Kidney (tissue), 14 donors: ENCODE results near the gene RPS6KA3. TPM values are rescaled to one million over a fixed set of nuclear protein-coding genes. Genes with fewer than 3 reads are reported as not detected.

Source experiments
- DNase-seq, 5 donors: peaks; one replicate each; pipeline ENCODE4 v3.0.0-alpha.2; 2013 to 2020
- FAIRE-seq: peaks from 2 replicates; lab custom pipeline; 2012; peaks lifted over from hg19 to GRCh38; lab: Jason Lieb, UNC
- H3K27ac ChIP-seq, 2 donors: one replicate each; pipeline ENCODE4 v1.7.0; 2013; ENCODE audit warnings: low read depth in 2 of 2, low read length in 2 of 2, inconsistent platforms in 1 of 2
- H3K27me3 ChIP-seq: one replicate; pipeline ENCODE4 v1.7.1; 2013; ENCODE audit warnings: low read length, inconsistent platforms; ENCODE audit not compliant: control insufficient read depth, insufficient read depth
- H3K36me3 ChIP-seq, 3 donors: one replicate each; pipeline versions ENCODE4 v1.7.0 to v1.7.1; 2013; ENCODE audit warnings: low read length in 3 of 3, control low read depth in 1 of 3, inconsistent platforms in 1 of 3; ENCODE audit not compliant: insufficient read depth in 3 of 3, control insufficient read depth in 2 of 3
- H3K4me1 ChIP-seq, 3 donors: one replicate each; pipeline versions ENCODE4 v1.7.0 to v1.7.1; 2013; ENCODE audit warnings: low read length in 3 of 3, inconsistent platforms in 1 of 3, low read depth in 1 of 3; ENCODE audit not compliant: control insufficient read depth in 2 of 3, insufficient read depth in 2 of 3
- H3K4me3 ChIP-seq, 3 donors: one replicate each; pipeline versions ENCODE4 v1.7.0 to v1.8.1; 2013; ENCODE audit warnings: low read length in 3 of 3, control low read depth in 1 of 3, inconsistent platforms in 1 of 3
- H3K9ac ChIP-seq, 3 donors: one replicate each; pipeline versions ENCODE4 v1.7.0 to v1.7.1; 2013; ENCODE audit warnings: low read length in 3 of 3, control low read depth in 1 of 3, inconsistent platforms in 1 of 3
- H3K9me3 ChIP-seq, 3 donors: one replicate each; pipeline versions ENCODE4 v1.7.0 to v1.7.1; 2013; ENCODE audit warnings: low read length in 3 of 3, control low read depth in 1 of 3, inconsistent platforms in 1 of 3; ENCODE audit not compliant: control insufficient read depth in 2 of 3, insufficient read depth in 1 of 3
- intact Hi-C: fragments of 100-400 bp; cut with DNase I; formaldehyde crosslinking; loops from one replicate; pipeline ENCODE4 v1.11.1; 2022
- polyA plus RNA-seq: library from polyadenylated mRNA; stranded (reverse); fragments of 350-450 nt; fragmentation: Illumina TruSeq; extraction: RNeasy Lipid Tissue Mini Kit (QIAGEN cat#74804); gene quantifications from one replicate; pipeline ENCODE4 v1.2.3, GENCODE V29; 2014; ENCODE audit warnings: low read depth, low replicate concordance; ENCODE audit not compliant: insufficient read depth
- total RNA-seq: library from RNA; stranded (reverse); fragmentation: NEBNext Ultra II Directional; extraction: Animal tissue kit (Norgen Biotek cat#: 25700); gene quantifications from one replicate; pipeline ENCODE4 v1.2.1, GENCODE V29; 2021
- TF ChIP-seq, protein P1 (sequence below): IDR thresholded peaks from 3 replicates; pipeline ENCODE4 v1.5.1; 2012; ENCODE audit warnings: mild to moderate bottlenecking, moderate library complexity, borderline replicate concordance; ENCODE audit not compliant: insufficient read depth; ENCODE audit errors: extremely low read depth
- donor health status: control.
- donor health status: control.
- donor health status: control.
- donor health status: control.
- donor health status: control.
- donor health status: DM: yes; HTN: yes; CAD: no.
- donor health status: Normal renal cell carcinoma (clear cell type).

RPS6KA3 gene
- total and polyA plus RNA-seq, 2 donors from 2014 or later, result 9.9 to 42.8 TPM

DNA sequence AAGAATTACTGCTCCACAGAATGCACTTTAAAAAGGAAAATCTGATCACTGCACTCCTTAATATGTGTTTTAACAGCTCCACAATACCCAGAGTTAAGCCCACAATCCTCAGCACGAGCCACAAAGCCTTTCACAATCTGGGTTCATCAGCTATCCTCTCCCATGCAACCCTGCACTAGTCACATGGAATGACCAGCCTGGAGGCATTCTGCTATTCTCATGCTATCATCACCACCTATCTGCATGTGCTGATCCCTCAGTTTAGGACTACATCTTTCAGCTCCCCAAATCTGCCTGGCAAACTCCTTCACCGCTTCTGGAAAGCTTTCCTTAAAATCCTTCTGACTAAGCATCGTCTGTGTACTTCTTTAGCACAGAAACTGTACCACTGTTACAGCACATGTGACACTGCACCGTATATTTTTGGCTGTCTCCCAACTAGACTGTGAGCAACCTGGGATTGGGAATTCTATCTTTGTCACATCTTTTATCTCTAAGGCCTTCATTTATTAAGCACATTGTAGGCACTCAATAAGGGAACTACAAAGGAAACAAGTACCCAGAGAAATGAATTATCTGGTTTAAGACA is 106.8 kb downstream of the RPS6KA3 start:
- intact Hi-C loops, result no loop called here
- DNase-seq (no peak), FAIRE-seq (no peak)
- H3K36me3 ChIP-seq, result peaks cover 0 to 8% (median 8%) of the 10 kb centered on the region in 3 donors
- no peak overlapping the region for H3K27ac ChIP-seq
- H3K4me3 ChIP-seq, result no peak overlapping the region
- H3K9ac ChIP-seq, result no peak overlapping the region
- no peaks in the 10 kb centered on the region for H3K9me3 ChIP-seq
- peaks cover 15% of the 10 kb centered on the region for H3K27me3 ChIP-seq
- TF ChIP-seq, protein P1, sequence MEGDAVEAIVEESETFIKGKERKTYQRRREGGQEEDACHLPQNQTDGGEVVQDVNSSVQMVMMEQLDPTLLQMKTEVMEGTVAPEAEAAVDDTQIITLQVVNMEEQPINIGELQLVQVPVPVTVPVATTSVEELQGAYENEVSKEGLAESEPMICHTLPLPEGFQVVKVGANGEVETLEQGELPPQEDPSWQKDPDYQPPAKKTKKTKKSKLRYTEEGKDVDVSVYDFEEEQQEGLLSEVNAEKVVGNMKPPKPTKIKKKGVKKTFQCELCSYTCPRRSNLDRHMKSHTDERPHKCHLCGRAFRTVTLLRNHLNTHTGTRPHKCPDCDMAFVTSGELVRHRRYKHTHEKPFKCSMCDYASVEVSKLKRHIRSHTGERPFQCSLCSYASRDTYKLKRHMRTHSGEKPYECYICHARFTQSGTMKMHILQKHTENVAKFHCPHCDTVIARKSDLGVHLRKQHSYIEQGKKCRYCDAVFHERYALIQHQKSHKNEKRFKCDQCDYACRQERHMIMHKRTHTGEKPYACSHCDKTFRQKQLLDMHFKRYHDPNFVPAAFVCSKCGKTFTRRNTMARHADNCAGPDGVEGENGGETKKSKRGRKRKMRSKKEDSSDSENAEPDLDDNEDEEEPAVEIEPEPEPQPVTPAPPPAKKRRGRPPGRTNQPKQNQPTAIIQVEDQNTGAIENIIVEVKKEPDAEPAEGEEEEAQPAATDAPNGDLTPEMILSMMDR, result no peak
- H3K4me1 ChIP-seq, result no peaks in the 10 kb centered on the region

DNA sequence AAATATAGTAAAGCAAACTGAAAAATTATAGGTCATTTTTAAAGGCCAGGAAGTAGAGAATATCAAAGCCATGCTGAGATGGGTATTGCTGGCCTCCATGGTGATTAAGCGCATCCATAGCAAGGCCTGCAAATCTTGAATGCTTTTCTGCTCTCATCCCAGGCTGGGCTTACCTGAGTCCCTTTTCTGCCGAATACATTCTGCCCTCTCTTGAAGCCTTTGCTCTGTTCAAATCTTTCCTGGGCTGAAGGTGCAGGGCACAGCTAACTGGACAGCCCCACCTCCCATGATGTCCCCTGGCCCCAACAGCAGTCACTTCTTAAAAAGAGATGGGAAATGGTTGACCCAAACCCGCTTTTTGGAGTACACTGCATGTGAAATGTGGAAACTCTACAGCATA is 115.0 kb downstream of the RPS6KA3 start:
- no peak for DNase-seq
- H3K27ac ChIP-seq, result no peak overlapping the region
- peaks cover 20% of the 10 kb centered on the region for H3K27me3 ChIP-seq
- no peak overlapping the region for H3K9ac ChIP-seq
- no peak for FAIRE-seq
- no peaks in the 10 kb centered on the region for H3K4me1 ChIP-seq
- peaks cover 0 to 8% (median 8%) of the 10 kb centered on the region in 3 donors for H3K36me3 ChIP-seq
- TF ChIP-seq, protein P1, result no peak
- intact Hi-C loops, result no loop called here
- H3K4me3 ChIP-seq, result no peak overlapping the region
- H3K9me3 ChIP-seq, result no peaks in the 10 kb centered on the region

DNA sequence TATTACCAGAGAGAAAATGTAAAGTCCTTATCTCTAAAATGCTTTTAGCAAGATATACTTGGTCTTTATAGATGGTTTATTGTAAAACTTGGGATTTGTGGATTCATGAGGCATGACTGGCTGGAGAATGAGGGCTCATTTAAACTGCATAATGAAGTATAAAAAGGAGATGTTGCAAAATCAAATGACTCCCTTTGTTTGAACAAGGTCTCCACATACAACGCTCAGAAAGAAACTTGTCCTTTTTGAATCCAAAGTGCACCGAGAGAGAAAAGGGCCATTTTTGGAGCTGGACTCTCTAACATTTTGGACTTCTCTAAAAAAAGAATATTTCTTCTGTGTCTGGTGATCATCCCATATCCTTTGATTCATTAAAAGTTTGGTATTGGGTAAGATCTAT is 117.4 kb downstream of the RPS6KA3 start:
- FAIRE-seq, result peak; percentile 19
- no peak overlapping the region for H3K4me3 ChIP-seq
- H3K4me1 ChIP-seq, result no peaks in the 10 kb centered on the region
- H3K9me3 ChIP-seq, result no peaks in the 10 kb centered on the region
- no peak overlapping the region for H3K9ac ChIP-seq
- no peaks in the 10 kb centered on the region for H3K36me3 ChIP-seq
- H3K27me3 ChIP-seq, result peaks cover 12% of the 10 kb centered on the region
- intact Hi-C loops, result no loop called here
- H3K27ac ChIP-seq, result no peak overlapping the region
- DNase-seq, result no peak
- TF ChIP-seq, protein P1, result no peak

DNA sequence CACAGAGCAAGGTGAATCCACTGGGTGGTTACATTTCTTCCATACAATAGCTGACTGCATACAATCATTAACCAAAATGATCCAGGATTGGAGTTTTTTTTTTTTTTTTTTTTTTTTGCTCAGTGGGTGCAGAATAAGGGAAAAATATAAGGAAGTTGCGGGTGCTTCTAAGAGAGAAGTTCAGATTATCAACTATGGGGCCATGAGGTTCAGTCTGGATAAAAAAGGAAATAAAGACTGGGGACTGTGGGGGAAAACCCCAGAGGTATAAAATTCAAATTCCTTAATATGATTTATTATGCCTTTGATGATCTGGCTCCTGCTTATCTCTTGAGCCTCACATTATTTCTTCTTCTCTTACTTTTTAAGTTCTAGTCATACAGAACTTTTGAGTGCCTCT is 119.1 kb downstream of the RPS6KA3 start:
- TF ChIP-seq, protein P1, result no peak
- FAIRE-seq, result no peak

More for the DNA sequence above, 119.1 kb downstream of the RPS6KA3 start:
- DNase-seq, result no peak
- intact Hi-C loops, result no loop called here
- H3K36me3 ChIP-seq, result no peaks in the 10 kb centered on the region
- no peaks in the 10 kb centered on the region for H3K9me3 ChIP-seq
- no peak overlapping the region for H3K4me3 ChIP-seq
- no peak overlapping the region for H3K27ac ChIP-seq
- peaks cover 12% of the 10 kb centered on the region for H3K27me3 ChIP-seq
- no peak overlapping the region for H3K9ac ChIP-seq
- no peaks in the 10 kb centered on the region for H3K4me1 ChIP-seq
